SH-SY5Y (cell line): ENCODE data around the gene BABAM2.

Experiments
- GATA2 ChIP-seq: IDR thresholded peaks from 2 replicates; pipeline ENCODE4 v1.6.1; 2011; ENCODE audit warnings: mild to moderate bottlenecking, low read depth, low read length
- GATA3 ChIP-seq: IDR thresholded peaks from 2 replicates; pipeline ENCODE4 v1.6.1; 2011; ENCODE audit warnings: low read depth, mild to moderate bottlenecking, low read length, moderate library complexity

BABAM2 gene

DNA sequence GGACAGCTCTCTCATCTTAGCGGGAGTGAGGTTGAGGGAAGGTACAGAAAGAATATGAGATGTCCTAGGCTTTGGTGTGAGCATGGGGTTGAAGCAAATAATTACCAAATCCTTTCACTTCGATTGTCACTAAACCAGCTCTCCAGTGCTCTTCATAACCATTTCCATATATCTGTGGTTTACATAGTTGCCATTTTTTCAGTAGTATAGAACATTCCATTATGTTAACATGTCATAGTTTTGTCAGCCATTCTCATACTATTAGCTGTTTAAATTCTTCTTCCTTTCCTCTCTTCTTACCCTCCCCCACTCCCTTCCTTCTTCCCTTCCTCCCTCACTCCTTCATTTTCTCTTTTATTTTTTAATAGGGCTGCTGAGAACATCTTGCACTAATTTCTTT, 205.9 kb downstream of the BABAM2 start:
- TF ChIP-seq GATA2 (no peak), GATA3 (no peak)

GRCh38 chr2:28098501-28099225, 208.1 kb downstream of the BABAM2 start:
- TF ChIP-seq GATA2 (no peak), GATA3 (no peak)

DNA sequence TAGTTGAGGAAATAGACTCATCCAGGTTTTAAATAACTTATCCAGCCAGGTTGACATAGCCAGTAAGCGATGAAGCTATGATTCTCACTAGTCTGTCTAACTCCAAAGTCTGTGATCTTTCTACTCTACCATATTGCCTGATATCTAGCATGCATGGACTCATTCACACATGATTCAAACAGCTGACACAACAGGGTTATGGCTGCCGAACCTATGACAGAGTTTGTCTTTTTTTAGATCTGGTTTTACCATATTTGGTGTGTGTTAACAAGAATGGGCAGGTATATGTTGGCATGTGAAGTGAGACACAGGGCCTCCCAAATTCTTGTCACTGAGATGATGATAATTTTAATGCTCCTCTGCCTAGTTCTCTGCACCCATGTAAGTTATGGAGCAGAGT, 210.6 kb downstream of the BABAM2 start:
- no peak for TF ChIP-seq GATA3
- no peak for TF ChIP-seq GATA2

DNA sequence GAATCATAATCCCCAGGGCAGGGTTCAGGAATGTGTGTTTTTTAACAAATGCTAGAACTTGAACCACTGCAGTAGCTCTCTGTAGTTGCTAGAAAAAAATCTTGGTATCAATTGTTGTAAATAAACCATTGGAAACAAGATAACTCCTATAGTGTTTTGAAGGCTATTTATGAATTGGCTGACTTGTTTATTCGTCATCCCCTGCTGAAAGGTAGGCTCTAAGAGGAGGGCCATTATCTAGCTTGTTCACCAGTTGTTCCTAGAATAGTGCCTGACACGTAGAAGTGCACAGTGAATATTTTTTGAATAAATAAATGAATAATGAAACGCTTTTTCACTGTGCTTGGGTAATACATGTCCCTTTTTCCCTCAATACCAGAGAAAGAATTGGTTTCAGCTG, 211.4 kb downstream of the BABAM2 start:
- TF ChIP-seq GATA3 (no peak), GATA2 (no peak)

DNA sequence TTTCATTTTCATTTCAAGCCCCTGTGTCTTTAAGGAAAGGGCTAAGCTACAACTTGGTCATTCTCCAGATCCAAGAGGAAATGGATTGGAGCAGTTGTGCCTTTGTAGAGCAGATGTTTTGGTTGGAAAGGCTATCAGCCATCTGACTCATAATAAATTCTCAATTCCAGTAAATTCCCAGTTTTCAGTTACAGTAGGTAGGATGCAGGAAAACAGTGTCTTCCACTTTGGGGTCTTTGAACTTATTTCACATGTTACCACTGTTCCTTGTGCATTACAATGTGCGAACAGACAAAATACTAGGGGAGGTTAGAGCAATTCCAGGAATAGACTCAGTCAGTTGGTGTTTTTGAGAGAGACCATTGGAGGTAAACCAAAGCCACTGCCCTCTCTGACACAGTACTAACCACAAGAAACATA, 211.9 kb downstream of the BABAM2 start:
- TF ChIP-seq GATA3: no peak
- no peak for TF ChIP-seq GATA2

DNA sequence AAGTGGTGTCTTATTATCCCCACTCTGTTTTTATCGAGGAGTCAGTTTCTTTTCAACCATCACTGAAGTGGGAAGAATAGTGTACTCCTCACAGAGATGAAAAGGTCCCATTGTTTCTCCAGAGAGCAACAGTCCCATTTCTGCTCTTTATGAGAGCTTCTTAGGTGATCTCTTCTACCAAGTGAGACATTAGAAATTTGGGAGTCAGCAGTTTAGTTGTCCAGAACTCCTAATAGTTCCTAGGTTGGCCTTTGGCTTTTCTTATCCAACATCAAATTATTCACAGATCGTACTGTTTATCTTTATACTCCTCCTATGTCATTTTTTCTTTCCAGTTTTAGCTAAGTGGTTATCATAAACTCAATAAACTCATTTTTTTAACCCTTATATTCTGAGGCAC, 213.1 kb downstream of the BABAM2 start:
- TF ChIP-seq GATA3 (no peak), GATA2 (no peak)

DNA sequence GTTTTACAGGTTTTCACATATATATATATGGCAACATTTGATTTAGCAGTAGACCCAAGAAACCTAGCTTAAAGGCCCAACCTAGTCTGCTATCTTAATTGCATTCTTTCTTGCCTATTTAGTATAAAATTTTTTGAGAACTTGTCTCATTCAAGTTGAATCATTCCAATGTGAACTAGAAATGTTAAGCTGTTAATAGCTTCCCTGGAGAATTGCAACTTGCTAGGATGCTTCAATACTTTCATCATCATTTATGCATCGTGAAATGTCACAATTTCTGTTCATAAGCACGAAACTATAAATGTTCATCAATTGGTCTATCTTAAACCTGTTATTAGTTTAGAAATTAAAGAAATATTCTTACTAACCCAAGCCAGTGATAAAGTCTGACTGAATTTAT, 217.6 kb downstream of the BABAM2 start:
- TF ChIP-seq GATA2 (no peak), GATA3 (no peak)

DNA sequence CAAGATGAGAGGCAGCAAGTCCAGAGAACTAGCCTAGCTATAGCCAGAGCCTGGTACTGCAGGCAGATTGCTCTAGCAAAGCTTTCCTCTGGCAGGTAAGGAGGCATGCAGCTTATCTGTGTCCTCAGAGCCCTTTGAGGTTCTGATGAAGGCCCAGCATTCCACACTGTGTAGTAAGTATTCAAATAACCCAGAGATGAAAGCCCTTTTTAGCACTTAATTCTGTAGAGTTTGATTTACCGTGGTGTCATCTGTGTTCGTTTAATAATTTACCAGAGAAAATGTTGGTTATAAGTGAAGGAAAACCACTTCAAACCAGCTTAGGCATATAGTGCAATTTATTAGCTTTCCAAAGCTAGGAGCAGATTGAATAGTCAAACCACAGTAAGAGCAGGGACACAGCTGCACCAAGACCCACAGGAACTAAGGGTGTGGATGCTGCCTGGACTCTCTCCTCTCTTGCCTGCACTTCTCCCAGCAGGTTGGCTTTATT, 226.6 kb downstream of the BABAM2 start:
- TF ChIP-seq GATA3 (no peak), GATA2 (no peak)

GRCh38 chr2:28119631-28120030, 229.1 kb downstream of the BABAM2 start:
- TF ChIP-seq GATA3 (no peak), GATA2 (no peak)

GRCh38 chr2:28128281-28128950, 237.9 kb downstream of the BABAM2 start:
- TF ChIP-seq GATA2 (no peak), GATA3 (no peak)

- TF ChIP-seq GATA3: no peak
- no peak for TF ChIP-seq GATA2
Measured at GRCh38 chr2:28129955-28130695, 239.6 kb downstream of the BABAM2 start.

- TF ChIP-seq GATA3: no peak
- no peak for TF ChIP-seq GATA2
Measured at GRCh38 chr2:28133778-28134177, 243.2 kb downstream of the BABAM2 start.

- TF ChIP-seq GATA3 (no peak), GATA2 (no peak)
Measured at GRCh38 chr2:28134262-28134812, 243.8 kb downstream of the BABAM2 start.

- TF ChIP-seq GATA2 (no peak), GATA3 (no peak)
Measured at GRCh38 chr2:28134857-28135256, 244.3 kb downstream of the BABAM2 start.
